Progenitor cell of endocrine pancreas (in vitro differentiated cells): ENCODE data around the gene TMEM132D. TPM values are rescaled to one million over a fixed set of nuclear protein-coding genes. Genes with fewer than 3 reads are reported as not detected.

Experiments
- DNase-seq: peaks from one replicate; pipeline ENCODE4 v3.0.0; 2021; ENCODE audit warnings: low spot score; ENCODE audit not compliant: unreplicated experiment
- H3K27ac Mint-ChIP-seq: 2 replicates; pipeline ENCODE4 v1.8.0; 2021; ENCODE audit warnings: mild to moderate bottlenecking, moderate library complexity, mixed read lengths
- H3K27me3 Mint-ChIP-seq: 2 replicates; pipeline ENCODE4 v1.8.0; 2021; ENCODE audit warnings: mixed read lengths
- H3K36me3 Mint-ChIP-seq: 2 replicates; pipeline ENCODE4 v1.8.0; 2022; ENCODE audit warnings: mixed read lengths; ENCODE audit not compliant: insufficient read depth
- H3K4me1 Mint-ChIP-seq: 2 replicates; pipeline ENCODE4 v1.8.0; 2021; ENCODE audit warnings: low read depth, mixed read lengths
- H3K4me3 Mint-ChIP-seq: 2 replicates; pipeline ENCODE4 v1.8.0; 2021; ENCODE audit warnings: low read depth, mild to moderate bottlenecking, moderate library complexity, mixed read lengths
- H3K9me3 Mint-ChIP-seq: 2 replicates; pipeline ENCODE4 v1.8.0; 2021; ENCODE audit warnings: low read depth, mixed read lengths
- total RNA-seq: library from RNA; stranded (reverse); gene quantifications from 2 replicates; pipeline ENCODE4 v1.2.1, GENCODE V29; 2021
- TF ChIP-seq, protein P1 (sequence below): fragments of 200-600 bp; sonication (generic); IDR thresholded peaks from one replicate; pipeline ENCODE4 v1.5.0; 2021; ENCODE audit warnings: antibody characterized with exemption, mild to moderate bottlenecking; ENCODE audit not compliant: unreplicated experiment

The TMEM132D gene
- total RNA-seq, 1 donor from 2014 or later, result 0.46 TPM

DNA sequence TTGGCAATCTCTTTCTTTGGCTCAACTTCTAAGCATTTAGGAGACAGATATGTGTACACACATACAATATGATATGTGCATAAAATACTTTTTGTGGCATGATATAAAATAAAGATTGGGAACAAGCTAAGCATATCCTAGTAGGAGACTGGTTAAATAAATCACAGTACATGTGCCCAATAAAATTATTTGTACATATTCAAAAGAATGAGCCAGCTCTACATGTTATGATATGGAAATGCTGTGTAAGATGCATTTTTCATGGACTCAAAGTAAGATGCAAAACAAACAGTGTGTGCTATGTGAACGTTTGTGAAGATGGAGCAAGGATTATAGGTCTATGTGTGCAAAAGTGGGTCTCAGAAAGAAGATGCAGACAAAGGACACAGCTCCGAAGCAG is 311.4 kb downstream of the TMEM132D start:
- Mint-ChIP-seq H3K4me1 (no peaks in the 10 kb centered on the region), H3K27me3 (peaks cover 35% of the 10 kb centered on the region), H3K9me3 (peaks cover 10% of the 10 kb centered on the region), H3K36me3 (peaks cover 1% of the 10 kb centered on the region), H3K27ac (no peak overlapping the region), H3K4me3 (no peak overlapping the region)
- no peak for DNase-seq
- TF ChIP-seq, protein P1, sequence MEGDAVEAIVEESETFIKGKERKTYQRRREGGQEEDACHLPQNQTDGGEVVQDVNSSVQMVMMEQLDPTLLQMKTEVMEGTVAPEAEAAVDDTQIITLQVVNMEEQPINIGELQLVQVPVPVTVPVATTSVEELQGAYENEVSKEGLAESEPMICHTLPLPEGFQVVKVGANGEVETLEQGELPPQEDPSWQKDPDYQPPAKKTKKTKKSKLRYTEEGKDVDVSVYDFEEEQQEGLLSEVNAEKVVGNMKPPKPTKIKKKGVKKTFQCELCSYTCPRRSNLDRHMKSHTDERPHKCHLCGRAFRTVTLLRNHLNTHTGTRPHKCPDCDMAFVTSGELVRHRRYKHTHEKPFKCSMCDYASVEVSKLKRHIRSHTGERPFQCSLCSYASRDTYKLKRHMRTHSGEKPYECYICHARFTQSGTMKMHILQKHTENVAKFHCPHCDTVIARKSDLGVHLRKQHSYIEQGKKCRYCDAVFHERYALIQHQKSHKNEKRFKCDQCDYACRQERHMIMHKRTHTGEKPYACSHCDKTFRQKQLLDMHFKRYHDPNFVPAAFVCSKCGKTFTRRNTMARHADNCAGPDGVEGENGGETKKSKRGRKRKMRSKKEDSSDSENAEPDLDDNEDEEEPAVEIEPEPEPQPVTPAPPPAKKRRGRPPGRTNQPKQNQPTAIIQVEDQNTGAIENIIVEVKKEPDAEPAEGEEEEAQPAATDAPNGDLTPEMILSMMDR, result no peak

DNA sequence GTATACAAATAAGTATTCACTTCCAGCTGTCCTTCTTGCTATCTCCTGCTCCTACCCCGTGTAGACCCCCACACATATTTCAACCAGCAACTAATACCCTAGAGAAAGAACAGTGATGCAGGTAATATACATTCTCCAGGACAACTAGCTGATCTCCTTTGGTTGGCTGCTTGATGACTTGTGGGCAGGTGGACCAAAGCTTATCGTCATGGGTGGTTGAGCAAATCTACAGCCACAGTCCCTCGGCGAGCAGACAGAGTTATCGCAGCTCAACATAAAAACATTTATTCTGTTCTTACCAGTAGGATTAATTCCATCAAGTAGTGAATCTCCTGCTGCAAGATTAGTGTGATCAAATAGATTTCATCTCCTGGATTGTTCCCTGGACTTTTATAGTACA is 314.3 kb downstream of the TMEM132D start:
- TF ChIP-seq, protein P1, result no peak
- Mint-ChIP-seq H3K4me1 (no peaks in the 10 kb centered on the region), H3K9me3 (peaks cover 13% of the 10 kb centered on the region), H3K27me3 (peaks cover 36% of the 10 kb centered on the region), H3K4me3 (no peak overlapping the region), H3K27ac (no peak overlapping the region), H3K36me3 (peaks cover 1% of the 10 kb centered on the region)
- no peak for DNase-seq

DNA sequence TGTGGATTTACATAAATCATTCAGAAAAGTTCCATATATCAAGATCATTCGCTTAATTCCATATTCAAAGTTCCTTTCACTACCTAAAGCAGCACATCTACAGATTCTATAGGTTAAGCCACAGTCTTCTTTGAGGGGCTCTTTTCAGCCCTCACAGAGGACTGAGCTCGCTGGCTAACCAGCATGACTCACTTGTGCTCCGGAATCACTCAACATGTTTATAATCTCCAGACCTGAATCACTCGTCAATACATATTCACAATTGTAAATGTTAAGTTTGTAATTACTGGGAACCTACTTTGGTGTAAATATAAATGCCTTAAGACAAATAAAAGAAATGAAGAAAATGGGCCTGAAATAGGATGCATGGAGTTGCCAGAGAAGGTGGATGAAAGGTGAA is 315.7 kb downstream of the TMEM132D start:
- Mint-ChIP-seq H3K27ac (no peak overlapping the region), H3K9me3 (peaks cover 13% of the 10 kb centered on the region), H3K4me3 (no peak overlapping the region), H3K27me3 (peaks cover 32% of the 10 kb centered on the region), H3K4me1 (no peaks in the 10 kb centered on the region), H3K36me3 (peaks cover 1% of the 10 kb centered on the region)
- no peak for DNase-seq
- TF ChIP-seq, protein P1, result no peak

DNA sequence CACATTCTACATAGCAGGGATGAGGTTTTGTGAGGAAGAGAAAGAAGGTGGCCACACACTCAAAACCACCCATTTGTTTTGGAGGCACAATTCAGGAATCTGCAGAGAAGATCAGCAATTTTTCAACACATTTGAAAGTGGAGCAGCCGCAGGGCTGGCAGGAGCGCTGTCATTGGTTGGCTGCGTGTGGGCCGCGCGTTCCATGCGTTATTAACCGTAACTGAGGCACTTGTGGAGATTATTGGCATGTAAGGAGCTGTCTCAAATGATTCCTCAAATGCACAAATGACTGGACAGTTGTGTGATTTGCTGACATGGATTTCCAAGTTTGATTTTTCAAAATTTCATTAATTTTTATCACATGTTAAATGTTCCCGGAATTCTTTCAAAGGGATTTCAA is 318.5 kb downstream of the TMEM132D start:
- Mint-ChIP-seq H3K27ac (no peak overlapping the region), H3K4me3 (no peak overlapping the region), H3K36me3 (peaks cover 1% of the 10 kb centered on the region), H3K4me1 (no peaks in the 10 kb centered on the region), H3K9me3 (peaks cover 13% of the 10 kb centered on the region), H3K27me3 (peaks cover 23% of the 10 kb centered on the region)
- TF ChIP-seq, protein P1, result no peak
- DNase-seq, result no peak

DNA sequence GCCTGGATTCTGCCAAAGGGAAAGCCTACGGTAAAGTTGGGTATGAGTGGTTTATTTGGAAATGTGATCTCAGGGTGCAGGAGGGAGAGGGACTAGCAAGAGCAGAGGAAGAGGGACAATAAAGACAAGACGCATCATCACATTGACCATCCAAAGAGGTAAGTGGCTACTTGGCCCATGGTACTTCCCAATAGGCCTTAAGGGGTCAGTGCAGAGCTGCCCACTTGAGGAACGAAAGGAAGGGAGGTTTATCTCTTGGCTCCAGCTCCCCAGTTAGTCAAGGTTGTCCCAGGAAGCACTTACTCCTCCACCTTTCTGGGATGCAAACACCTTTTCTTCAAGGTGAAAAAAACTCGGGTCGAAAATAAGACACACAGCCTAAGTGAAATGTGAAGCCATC is 323.9 kb downstream of the TMEM132D start:
- H3K9me3 Mint-ChIP-seq, result no peaks in the 10 kb centered on the region
- no peak for DNase-seq
- no peak overlapping the region for H3K4me3 Mint-ChIP-seq
- peaks cover 16% of the 10 kb centered on the region for H3K27me3 Mint-ChIP-seq
- TF ChIP-seq, protein P1, result no peak
- H3K4me1 Mint-ChIP-seq, result no peaks in the 10 kb centered on the region
- no peak overlapping the region for H3K27ac Mint-ChIP-seq
- H3K36me3 Mint-ChIP-seq, result no peaks in the 10 kb centered on the region
